Measurements from ENCODE around the gene FECH. TPM values are rescaled to one million over a fixed set of nuclear protein-coding genes. Genes with fewer than 3 reads are reported as not detected.

The FECH gene
- total and polyA plus RNA-seq, 10 of the 15 experiments (the other 5 are each of a cell fraction or from before 2014, with no cell fraction given), result 9.9 to 50.0 (median 30.1) TPM

GRCh38 chr18:57516056-57516455 is 70.4 kb downstream of the FECH start:
- no peaks in the 10 kb centered on the region for H3K9me3 ChIP-seq (replicated peaks; ENCODE audit: control insufficient read depth, insufficient read depth, low read length)
- in situ Hi-C loops (cut with MboI) (no loop called here), intact Hi-C loops (cut with micrococcal nuclease; ENCODE audit: unreplicated experiment) (no loop called here)
- H2AFZ ChIP-seq (ENCODE audit: control insufficient read depth, low read depth, low read length), result no peak overlapping the region
- H3K4me3 ChIP-seq, result no peak overlapping the region
- SMC1A ChIA-PET (ENCODE audit: uncharacterized antibody, unreplicated experiment), result no interaction called here
- POLR2A ChIA-PET, result no interaction called here
- RAD21 ChIA-PET (ENCODE audit: unreplicated experiment), result no interaction called here
- H3K36me3 ChIP-seq (ENCODE audit: control insufficient read depth in 2 of 2, insufficient read depth in 2 of 2, low read length in 1 of 2), result no peaks in the 10 kb centered on the region
- H3K27me3 ChIP-seq (replicated peaks in 1 of 2; ENCODE audit: control insufficient read depth in 2 of 2, insufficient read depth in 2 of 2, low read length in 1 of 2), result peaks cover 0 to 3% of the 10 kb centered on the region in 2 experiments; a peak in 1 of 4 replicates
- WGBS (ENCODE audit: insufficient coverage, insufficient replicate concordance, low lambda C conversion rate, missing lambda C conversion rate), result 33% methylated on average over 6 of the region's 6 CpGs
- H4K20me1 ChIP-seq (ENCODE audit: control insufficient read depth, insufficient read depth), result no peaks in the 10 kb centered on the region
- no peaks in the 10 kb centered on the region for H3K4me1 ChIP-seq (ENCODE audit: control insufficient read depth, insufficient read depth, low read length)
- DNase-seq (ENCODE audit: low read depth, low spot score) (no peak), FAIRE-seq (no peak), ATAC-seq (no peak)
- H3K9ac ChIP-seq (ENCODE audit: control insufficient read depth, insufficient read depth, low read length), result no peak overlapping the region
- BruUV-seq (replicated peaks), result no TSS peak
- no peak overlapping the region for H3K27ac ChIP-seq (ENCODE audit: control insufficient read depth, insufficient read depth)
- CTCF ChIA-PET, result no interaction called here
- no peaks in the 10 kb centered on the region for H3K79me2 ChIP-seq (ENCODE audit: control insufficient read depth, insufficient read depth, low read length)
- H3K4me2 ChIP-seq (ENCODE audit: control insufficient read depth, insufficient read depth), result no peak overlapping the region
- TF ChIP-seq KAT2A (conservative IDR thresholded peaks at IDR 0.05; ENCODE audit: control insufficient read depth, low read depth, low read length), result no peak
- no peak for TF ChIP-seq IRF5 (IDR thresholded peaks at IDR 0.05; ENCODE audit: borderline replicate concordance)
- TF ChIP-seq MEF2A (IDR thresholded peaks at IDR 0.05; ENCODE audit: insufficient read depth, low read depth, low read length), result no peak
- TF ChIP-seq CREB1 (IDR thresholded peaks at IDR 0.05; ENCODE audit: low read depth), result no peak
- no peak for TF ChIP-seq E4F1 (IDR thresholded peaks at IDR 0.05; ENCODE audit: borderline replicate concordance, partially characterized antibody)
- no peak for TF ChIP-seq PKNOX1 (IDR thresholded peaks at IDR 0.05)
- TF ChIP-seq KDM1A (IDR thresholded peaks at IDR 0.05; ENCODE audit: borderline replicate concordance), result no peak
- TF ChIP-seq EP300 (IDR thresholded peaks at IDR 0.05; ENCODE audit: borderline replicate concordance in 1 of 2, control insufficient read depth in 1 of 2, low read depth in 2 of 2, low read length in 2 of 2), result no peak
- no peak for TF ChIP-seq E2F8 (IDR thresholded peaks at IDR 0.05; ENCODE audit: low read depth, partially characterized antibody)
- TF ChIP-seq TAF1 (IDR thresholded peaks at IDR 0.05; ENCODE audit: borderline replicate concordance, low read depth, low read length), result no peak
- no peak for TF ChIP-seq TCF12 (IDR thresholded peaks at IDR 0.05; ENCODE audit: low read depth, low read length)
- TF ChIP-seq CBFB (IDR thresholded peaks at IDR 0.05; ENCODE audit: low read depth), result no peak
- no peak for TF ChIP-seq BCLAF1 (IDR thresholded peaks at IDR 0.05)
- TF ChIP-seq GABPA (IDR thresholded peaks at IDR 0.05; ENCODE audit: low read depth), result no peak

Data from GM12878 (cell line).